Measurements from ENCODE around the gene LRRN4CL. TPM values are rescaled to one million over a fixed set of nuclear protein-coding genes. Genes with fewer than 3 reads are reported as not detected.

LRRN4CL gene
- total and polyA plus RNA-seq, 9 of the 15 experiments (the other 6 are each of a cell fraction or from before 2014, with no cell fraction given): 0.03 to 0.11 (median 0.05) TPM; not detected in 4

DNA sequence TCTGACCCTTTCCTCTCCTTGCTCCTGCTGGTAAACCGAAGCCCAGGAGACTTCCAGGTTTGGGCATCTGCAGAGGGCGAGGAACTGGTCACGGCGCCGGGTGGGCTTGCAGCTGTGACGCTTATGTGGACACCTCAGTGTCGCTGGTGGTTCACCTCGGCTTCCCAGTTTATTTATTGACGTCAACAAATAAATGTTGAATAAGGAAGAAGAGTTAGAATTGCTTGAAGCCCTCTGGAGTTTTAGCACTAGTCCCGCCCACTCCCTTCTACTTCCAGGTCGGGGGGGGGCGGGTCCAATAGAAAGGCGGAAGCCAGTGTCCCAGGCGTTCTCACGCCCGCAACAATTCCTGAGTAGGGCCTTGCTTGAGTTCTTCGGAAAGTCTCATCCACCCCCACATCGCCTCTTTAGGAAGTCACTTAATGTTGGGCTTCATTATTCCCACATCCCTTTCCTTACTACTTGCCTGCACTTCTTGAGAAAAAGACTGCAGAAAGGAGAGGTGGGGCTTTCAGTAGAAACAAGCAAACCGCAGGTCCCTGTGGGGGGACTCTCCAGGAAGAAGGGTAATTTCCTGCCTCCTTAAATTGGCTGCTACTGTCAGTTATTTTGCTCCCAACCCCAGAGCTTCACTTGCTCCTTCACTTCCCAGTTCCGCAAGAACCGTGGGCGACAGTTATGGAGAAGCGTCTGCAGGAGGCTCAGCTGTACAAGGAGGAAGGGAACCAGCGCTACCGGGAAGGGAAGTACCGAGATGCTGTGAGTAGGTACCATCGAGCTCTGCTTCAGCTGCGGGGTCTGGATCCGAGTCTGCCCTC, 39.0 kb upstream of the LRRN4CL start, which contains the start of gene TTC9C (continued):
- TF ChIP-seq RERE (CRISPR knock-in tag; IDR thresholded peaks at IDR 0.05; ENCODE audit: borderline replicate concordance) (no peak), AFF1 (IDR thresholded peaks at IDR 0.05; ENCODE audit: low read depth in 1 of 2, partially characterized antibody in 2 of 2) (no peak), MAFG (tag; conservative IDR thresholded peaks at IDR 0.05) (no peak), SMARCE1 (IDR thresholded peaks at IDR 0.05) (no peak), SNIP1 (IDR thresholded peaks at IDR 0.05; ENCODE audit: low read depth) (no peak), GTF2F1 (IDR thresholded peaks at IDR 0.05; ENCODE audit: low read depth, low read length) (0 out of 2 replicates have a peak, but pooled peaks have one; percentile 15), ESRRB (CRISPR knock-in tag; IDR thresholded peaks at IDR 0.05; ENCODE audit: borderline replicate concordance) (no peak)
- TF ChIP-seq, protein P1, sequence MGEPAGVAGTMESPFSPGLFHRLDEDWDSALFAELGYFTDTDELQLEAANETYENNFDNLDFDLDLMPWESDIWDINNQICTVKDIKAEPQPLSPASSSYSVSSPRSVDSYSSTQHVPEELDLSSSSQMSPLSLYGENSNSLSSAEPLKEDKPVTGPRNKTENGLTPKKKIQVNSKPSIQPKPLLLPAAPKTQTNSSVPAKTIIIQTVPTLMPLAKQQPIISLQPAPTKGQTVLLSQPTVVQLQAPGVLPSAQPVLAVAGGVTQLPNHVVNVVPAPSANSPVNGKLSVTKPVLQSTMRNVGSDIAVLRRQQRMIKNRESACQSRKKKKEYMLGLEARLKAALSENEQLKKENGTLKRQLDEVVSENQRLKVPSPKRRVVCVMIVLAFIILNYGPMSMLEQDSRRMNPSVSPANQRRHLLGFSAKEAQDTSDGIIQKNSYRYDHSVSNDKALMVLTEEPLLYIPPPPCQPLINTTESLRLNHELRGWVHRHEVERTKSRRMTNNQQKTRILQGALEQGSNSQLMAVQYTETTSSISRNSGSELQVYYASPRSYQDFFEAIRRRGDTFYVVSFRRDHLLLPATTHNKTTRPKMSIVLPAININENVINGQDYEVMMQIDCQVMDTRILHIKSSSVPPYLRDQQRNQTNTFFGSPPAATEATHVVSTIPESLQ (CRISPR knock-in tag; IDR thresholded peaks at IDR 0.05): peak; percentile 75

Measured in K562 (cell line).